ENCODE measurements around the gene DENND1C. TPM values are rescaled to one million over a fixed set of nuclear protein-coding genes. Genes with fewer than 3 reads are reported as not detected.
A peak's percentile ranks its signal among the peaks of the same experiment; 100 is the strongest.

The DENND1C gene
- 1.5 TPM for total RNA-seq (ENCODE audit: unreplicated experiment)
- long read RNA-seq, partial matches to known transcripts, result 0 of 1 reads
- long read RNA-seq, other reads (novel, unspliced or antisense), result 1 of 1 reads

GRCh38 chr19:6481541-6482342 lies at the start of gene DENND1C:
TSS of gene DENND1C (minus strand) at chr19:6481787. CDS start at chr19:6481695, 92 bp downstream.
- H3K9me3 Mint-ChIP-seq (ENCODE audit: unreplicated experiment), result no peaks in the 10 kb centered on the region
- H3K4me1 Mint-ChIP-seq (ENCODE audit: unreplicated experiment), result peaks cover 4% of the 10 kb centered on the region
- peak; percentile 65 for TF ChIP-seq CTCF (IDR thresholded peaks at IDR 0.05; ENCODE audit: unreplicated experiment)
- no peak within 1 kb of the TSS for H3K4me3 Mint-ChIP-seq (ENCODE audit: unreplicated experiment)
- peaks cover 2% of the 10 kb centered on the region for H3K27me3 Mint-ChIP-seq (ENCODE audit: unreplicated experiment)
- H3K27ac Mint-ChIP-seq (ENCODE audit: unreplicated experiment), result no peak within 1 kb of the TSS
- no peaks in the 10 kb centered on the region for H3K36me3 Mint-ChIP-seq (ENCODE audit: low read depth, unreplicated experiment)
- DNase-seq (ENCODE audit: low spot score), result peak; percentile 61

GRCh38 chr19:6530386-6531162 lies 49.0 kb upstream of the DENND1C start, which contains the start of gene TNFSF9:
TSS of gene TNFSF9 (plus strand) at chr19:6531026. CDS start at chr19:6531037, 11 bp downstream.
- Mint-ChIP-seq H3K27me3 (ENCODE audit: unreplicated experiment) (peaks cover 22% of the 10 kb centered on the region), H3K36me3 (ENCODE audit: low read depth, unreplicated experiment) (peaks cover 27% of the 10 kb centered on the region), H3K4me1 (ENCODE audit: unreplicated experiment) (peaks cover 27% of the 10 kb centered on the region), H3K4me3 (ENCODE audit: unreplicated experiment) (peak within 1 kb of the TSS; percentile 85), H3K9me3 (ENCODE audit: unreplicated experiment) (peaks cover 17% of the 10 kb centered on the region), H3K27ac (ENCODE audit: unreplicated experiment) (peak within 1 kb of the TSS; percentile 87)
- TF ChIP-seq CTCF (IDR thresholded peaks at IDR 0.05; ENCODE audit: unreplicated experiment), result no peak
- DNase-seq (ENCODE audit: low spot score), result peak; percentile 82

GRCh38 chr19:6529937-6530385 lies 48.4 kb upstream of the DENND1C start:
- peaks cover 26% of the 10 kb centered on the region for H3K36me3 Mint-ChIP-seq (ENCODE audit: low read depth, unreplicated experiment)
- H3K9me3 Mint-ChIP-seq (ENCODE audit: unreplicated experiment), result peaks cover 17% of the 10 kb centered on the region
- no peak for DNase-seq (ENCODE audit: low spot score)
- peak overlapping the region; percentile 84 for H3K4me3 Mint-ChIP-seq (ENCODE audit: unreplicated experiment)
- peaks cover 27% of the 10 kb centered on the region for H3K4me1 Mint-ChIP-seq (ENCODE audit: unreplicated experiment)
- H3K27me3 Mint-ChIP-seq (ENCODE audit: unreplicated experiment), result peaks cover 22% of the 10 kb centered on the region
- no peak for TF ChIP-seq CTCF (IDR thresholded peaks at IDR 0.05; ENCODE audit: unreplicated experiment)
- H3K27ac Mint-ChIP-seq (ENCODE audit: unreplicated experiment), result peak overlapping the region; percentile 87

GRCh38 chr19:6529351-6529750 lies 47.8 kb upstream of the DENND1C start:
- no peak for DNase-seq (ENCODE audit: low spot score)
- H3K27me3 Mint-ChIP-seq (ENCODE audit: unreplicated experiment), result peaks cover 22% of the 10 kb centered on the region
- no peak for TF ChIP-seq CTCF (IDR thresholded peaks at IDR 0.05; ENCODE audit: unreplicated experiment)
- peaks cover 27% of the 10 kb centered on the region for H3K4me1 Mint-ChIP-seq (ENCODE audit: unreplicated experiment)
- peaks cover 26% of the 10 kb centered on the region for H3K36me3 Mint-ChIP-seq (ENCODE audit: low read depth, unreplicated experiment)
- peak overlapping the region; percentile 84 for H3K4me3 Mint-ChIP-seq (ENCODE audit: unreplicated experiment)
- H3K9me3 Mint-ChIP-seq (ENCODE audit: unreplicated experiment), result peaks cover 17% of the 10 kb centered on the region
- peak overlapping the region; percentile 87 for H3K27ac Mint-ChIP-seq (ENCODE audit: unreplicated experiment)
